Parietal lobe (tissue), 1 donor: ENCODE measurements around the gene SPANXC. TPM values are rescaled to one million over a fixed set of nuclear protein-coding genes. Genes with fewer than 3 reads are reported as not detected.

Source experiments
- total RNA-seq: library from RNA; depleted of rRNA; stranded (reverse); fragments of >200 nt; gene quantifications from one replicate; pipeline ENCODE4 v1.2.3, GENCODE V29; 2014

The SPANXC gene, protein sequence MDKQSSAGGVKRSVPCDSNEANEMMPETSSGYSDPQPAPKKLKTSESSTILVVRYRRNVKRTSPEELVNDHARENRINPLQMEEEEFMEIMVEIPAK
- total RNA-seq = not detected

DNA sequence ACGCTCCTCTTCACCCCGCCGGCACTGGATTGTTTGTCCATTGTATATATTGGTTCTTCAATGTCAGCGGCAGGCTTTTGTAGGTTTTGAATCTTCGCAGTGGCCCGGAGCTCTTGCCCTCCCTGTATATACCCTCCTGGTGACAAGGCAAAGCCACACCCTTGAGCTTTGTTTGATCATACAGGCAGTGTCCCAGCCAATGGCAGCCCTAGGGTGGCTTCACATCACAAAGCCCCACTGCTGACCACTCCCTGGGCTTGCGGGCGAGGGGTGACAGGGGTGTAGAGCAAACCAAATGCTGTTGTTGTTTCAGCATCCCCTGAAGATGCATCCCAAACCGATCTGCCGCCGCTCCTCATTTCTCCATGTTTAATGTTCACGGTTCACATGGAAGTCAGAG, at the start of gene SPANXC:
Gene SPANXC, minus strand, starts transcription at position 101 of the 400 bp plus-strand sequence. Its CDS starts 60 bp downstream, at position 41.

Other genes starting within 250 kb of the SPANXC start
- gene SPANXB1, start 239.9 kb downstream of the SPANXC start, total RNA-seq = not detected
- 11.9 TPM for gene LDOC1, start 65.4 kb downstream of the SPANXC start, total RNA-seq